NCI-H1694 (cell line): Measurements from ENCODE around the gene PRICKLE2.

Experiments used
- DNase-seq: peaks from one replicate; lab custom pipeline; 2025; lab: John Stamatoyannopoulos, UW

Gene PRICKLE2

GRCh38 chr3:64220161-64220914 is 4.9 kb downstream of the PRICKLE2 start:
- no peak for DNase-seq

- no peak for DNase-seq
Measured at GRCh38 chr3:64218746-64219145, 6.5 kb downstream of the PRICKLE2 start.

- DNase-seq, result no peak
Measured at GRCh38 chr3:64218329-64218728, 6.9 kb downstream of the PRICKLE2 start.

GRCh38 chr3:64216274-64217147 is 8.8 kb downstream of the PRICKLE2 start:
- no peak for DNase-seq

- no peak for DNase-seq
Measured at GRCh38 chr3:64215559-64215958, 9.7 kb downstream of the PRICKLE2 start.

- DNase-seq, result no peak
Measured at GRCh38 chr3:64215103-64215502, 10.2 kb downstream of the PRICKLE2 start.

- no peak for DNase-seq
Measured at GRCh38 chr3:64214381-64215018, 10.8 kb downstream of the PRICKLE2 start.

- DNase-seq, result no peak
Measured at GRCh38 chr3:64213962-64214379, 11.3 kb downstream of the PRICKLE2 start.

- DNase-seq, result no peak
Measured at GRCh38 chr3:64213224-64213878, 11.9 kb downstream of the PRICKLE2 start.

GRCh38 chr3:64209866-64210621 is 15.2 kb downstream of the PRICKLE2 start:
- DNase-seq, result no peak

GRCh38 chr3:64207289-64208080 is 17.8 kb downstream of the PRICKLE2 start:
- DNase-seq, result no peak

- no peak for DNase-seq
Measured at GRCh38 chr3:64203969-64204908, 21.0 kb downstream of the PRICKLE2 start.

GRCh38 chr3:64203216-64203615 is 22.1 kb downstream of the PRICKLE2 start:
- no peak for DNase-seq

- no peak for DNase-seq
Measured at GRCh38 chr3:64199932-64200331, 25.3 kb downstream of the PRICKLE2 start.

- DNase-seq, result no peak
Measured at GRCh38 chr3:64196236-64196929, 28.9 kb downstream of the PRICKLE2 start.

- DNase-seq, result no peak
Measured at GRCh38 chr3:64195789-64196188, 29.5 kb downstream of the PRICKLE2 start.

- no peak for DNase-seq
Measured at GRCh38 chr3:64191822-64192221, 33.4 kb downstream of the PRICKLE2 start.
